ENCODE data around the gene RGS6. TPM values are rescaled to one million over a fixed set of nuclear protein-coding genes. Genes with fewer than 3 reads are reported as not detected.
"Not testable (repeated sequence)": the region's sequence is repeated elsewhere in the genome, so short reads cannot be mapped to it uniquely, and the experiment has no call there.

Gene RGS6
- total and polyA plus RNA-seq, 2 experiments from 2014 or later: 0.86 to 0.95 TPM

GRCh38 chr14:71913342-71913741, 18.9 kb upstream of the RGS6 start:
- no peak overlapping the region for H3K4me3 ChIP-seq
- no peak for DNase-seq (ENCODE audit: low read depth in 1 of 2, low spot score in 1 of 2)
- H3K9me3 ChIP-seq (ENCODE audit: low read depth): no peaks in the 10 kb centered on the region
- H3K27me3 ChIP-seq: no peaks in the 10 kb centered on the region
- no peaks in the 10 kb centered on the region for H3K4me1 ChIP-seq (ENCODE audit: low read depth)
- H3K27ac ChIP-seq: no peak overlapping the region
- TF ChIP-seq CTCF (IDR thresholded peaks at IDR 0.05; ENCODE audit: low read depth, low read length): no peak
- no peaks in the 10 kb centered on the region for H3K36me3 ChIP-seq

GRCh38 chr14:71918955-71919354, 13.3 kb upstream of the RGS6 start:
- H3K4me3 ChIP-seq: no peak overlapping the region
- DNase-seq (ENCODE audit: low read depth in 1 of 2, low spot score in 1 of 2): peak in 1 of 2 donors; percentile 32
- no peaks in the 10 kb centered on the region for H3K4me1 ChIP-seq (ENCODE audit: low read depth)

GRCh38 chr14:71923513-71923912, 8.7 kb upstream of the RGS6 start:
- Histone ChIP-seq H3K4me3 (no peak overlapping the region), H3K36me3 (no peaks in the 10 kb centered on the region), H3K9me3 (ENCODE audit: low read depth) (no peaks in the 10 kb centered on the region), H3K27ac (no peak overlapping the region), H3K27me3 (no peaks in the 10 kb centered on the region), H3K4me1 (ENCODE audit: low read depth) (no peaks in the 10 kb centered on the region)
- TF ChIP-seq CTCF (IDR thresholded peaks at IDR 0.05; ENCODE audit: low read depth, low read length): no peak
- no peak for DNase-seq (ENCODE audit: low read depth in 1 of 2, low spot score in 1 of 2)

More at GRCh38 chr14:71918955-71919354, 13.3 kb upstream of the RGS6 start:
- Histone ChIP-seq H3K27me3 (no peaks in the 10 kb centered on the region), H3K36me3 (no peaks in the 10 kb centered on the region), H3K27ac (no peak overlapping the region), H3K9me3 (ENCODE audit: low read depth) (no peaks in the 10 kb centered on the region)
- no peak for TF ChIP-seq CTCF (IDR thresholded peaks at IDR 0.05; ENCODE audit: low read depth, low read length)

GRCh38 chr14:71931492-71932228, 569 bp upstream of the RGS6 start:
- DNase-seq (ENCODE audit: low read depth in 1 of 2, low spot score in 1 of 2): peak in 1 of 2 donors; percentile 18
- no peaks in the 10 kb centered on the region for H3K36me3 ChIP-seq
- peak overlapping the region; percentile 65 for H3K4me3 ChIP-seq
- no peaks in the 10 kb centered on the region for H3K4me1 ChIP-seq (ENCODE audit: low read depth)
- peaks cover 59% of the 10 kb centered on the region for H3K27me3 ChIP-seq
- TF ChIP-seq CTCF (IDR thresholded peaks at IDR 0.05; ENCODE audit: low read depth, low read length): no peak
- H3K27ac ChIP-seq: no peak overlapping the region
- H3K9me3 ChIP-seq (ENCODE audit: low read depth): no peaks in the 10 kb centered on the region

- Histone ChIP-seq H3K27me3 (peaks cover 59% of the 10 kb centered on the region), H3K36me3 (no peaks in the 10 kb centered on the region), H3K9me3 (ENCODE audit: low read depth) (no peaks in the 10 kb centered on the region), H3K27ac (no peak overlapping the region), H3K4me3 (peak overlapping the region; percentile 65), H3K4me1 (ENCODE audit: low read depth) (no peaks in the 10 kb centered on the region)
- peak; percentile 1 to 42 for DNase-seq (ENCODE audit: low read depth in 1 of 2, low spot score in 1 of 2)
- no peak for TF ChIP-seq CTCF (IDR thresholded peaks at IDR 0.05; ENCODE audit: low read depth, low read length)
Measured at GRCh38 chr14:71933001-71933587, 865 bp downstream of the RGS6 start.

- not testable (repeated sequence) for H3K4me3 ChIP-seq; H3K9me3 ChIP-seq (ENCODE audit: low read depth); DNase-seq (ENCODE audit: low read depth in 1 of 2, low spot score in 1 of 2); H3K27ac ChIP-seq; H3K36me3 ChIP-seq; H3K4me1 ChIP-seq (ENCODE audit: low read depth)
- peaks cover 25% of the 10 kb centered on the region for H3K27me3 ChIP-seq
Measured at GRCh38 chr14:71938273-71938672, 6.0 kb downstream of the RGS6 start.

GRCh38 chr14:71939344-71939743, 7.1 kb downstream of the RGS6 start:
- H3K4me1 ChIP-seq (ENCODE audit: low read depth); H3K27ac ChIP-seq; H3K9me3 ChIP-seq (ENCODE audit: low read depth); H3K36me3 ChIP-seq; DNase-seq (ENCODE audit: low read depth in 1 of 2, low spot score in 1 of 2); H3K4me3 ChIP-seq: not testable (repeated sequence)
- H3K27me3 ChIP-seq: peaks cover 14% of the 10 kb centered on the region

GRCh38 chr14:71940500-71940899, 8.3 kb downstream of the RGS6 start:
- not testable (repeated sequence) for H3K4me3 ChIP-seq; H3K27ac ChIP-seq; H3K27me3 ChIP-seq; H3K9me3 ChIP-seq (ENCODE audit: low read depth); H3K36me3 ChIP-seq; DNase-seq (ENCODE audit: low read depth in 1 of 2, low spot score in 1 of 2); H3K4me1 ChIP-seq (ENCODE audit: low read depth)

- H3K4me1 ChIP-seq (ENCODE audit: low read depth); DNase-seq (ENCODE audit: low read depth in 1 of 2, low spot score in 1 of 2): not testable (repeated sequence)
Measured at GRCh38 chr14:71941616-71942015, 9.4 kb downstream of the RGS6 start.

More at GRCh38 chr14:71941616-71942015, 9.4 kb downstream of the RGS6 start:
- not testable (repeated sequence) for H3K9me3 ChIP-seq (ENCODE audit: low read depth); H3K27me3 ChIP-seq; H3K4me3 ChIP-seq; H3K36me3 ChIP-seq; H3K27ac ChIP-seq

Measured in cardiac muscle cell (in vitro differentiated cells and primary cell).